ENCODE data around the gene SYNGAP1. TPM values are rescaled to one million over a fixed set of nuclear protein-coding genes. Genes with fewer than 3 reads are reported as not detected.

SYNGAP1 gene
- total and polyA plus RNA-seq, 2 of the 8 experiments (the other 6 are each of a cell fraction or from before 2014, with no cell fraction given): 31.0 to 101 TPM

DNA sequence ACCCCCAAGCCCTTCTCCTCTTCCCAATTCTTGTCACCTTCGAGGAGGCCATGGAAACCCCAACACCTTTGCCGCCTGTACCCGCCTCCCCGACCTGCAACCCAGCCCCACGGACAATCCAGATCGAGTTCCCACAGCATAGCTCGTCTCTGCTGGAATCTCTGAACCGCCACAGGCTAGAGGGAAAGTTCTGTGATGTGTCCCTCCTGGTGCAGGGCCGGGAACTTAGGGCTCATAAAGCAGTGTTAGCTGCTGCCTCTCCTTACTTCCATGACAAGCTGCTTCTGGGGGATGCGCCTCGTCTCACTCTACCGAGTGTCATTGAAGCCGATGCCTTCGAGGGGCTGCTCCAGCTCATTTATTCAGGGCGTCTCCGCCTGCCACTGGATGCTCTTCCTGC, 35.2 kb downstream of the SYNGAP1 start (continued):
- TF ChIP-seq CHD7 (IDR thresholded peaks at IDR 0.05; ENCODE audit: insufficient replicate concordance, low read length) (no peak), BCL11A (IDR thresholded peaks at IDR 0.05; ENCODE audit: low read depth in 2 of 2, low read length in 2 of 2) (no peak)
